Measurements from ENCODE around the gene FJX1. TPM values are rescaled to one million over a fixed set of nuclear protein-coding genes. Genes with fewer than 3 reads are reported as not detected.

Gene FJX1
- polyA plus RNA-seq, 3 donors = 0.05 TPM; not detected in 2

DNA sequence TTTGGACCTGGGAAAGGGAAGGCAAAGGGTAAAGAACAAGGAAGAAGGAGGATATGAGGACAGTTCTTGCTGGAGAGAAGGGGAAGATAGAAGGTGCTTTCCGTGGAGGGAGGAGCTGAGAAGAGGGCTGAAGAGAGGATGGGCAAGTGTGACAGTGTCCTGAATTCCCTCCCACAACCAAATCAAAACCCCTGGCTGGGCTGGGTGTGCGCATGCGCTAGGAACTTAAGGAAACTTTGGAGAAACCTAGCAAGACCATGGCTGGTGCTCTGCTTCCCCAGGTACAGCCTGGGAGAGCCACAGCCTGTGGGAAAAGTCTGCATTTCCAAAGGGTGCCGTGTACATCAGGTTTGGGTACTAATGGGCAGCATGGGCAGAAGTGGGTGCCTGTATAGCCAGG, 29.0 kb upstream of the FJX1 start:
- H3K4me2 ChIP-seq (replicated peaks; ENCODE audit: extremely low read depth, low read length, poor library complexity, severe bottlenecking) = no peak overlapping the region
- peaks cover 4% of the 10 kb centered on the region for H3K4me1 Mint-ChIP-seq
- WGBS (ENCODE audit: insufficient coverage) = 100% methylated on average over 1 of the region's 4 CpGs
- no peak overlapping the region for H3K4me3 ChIP-seq (replicated peaks in 1 of 3; ENCODE audit: low read depth in 2 of 3, low read length in 3 of 3)
- TF ChIP-seq, protein P1, sequence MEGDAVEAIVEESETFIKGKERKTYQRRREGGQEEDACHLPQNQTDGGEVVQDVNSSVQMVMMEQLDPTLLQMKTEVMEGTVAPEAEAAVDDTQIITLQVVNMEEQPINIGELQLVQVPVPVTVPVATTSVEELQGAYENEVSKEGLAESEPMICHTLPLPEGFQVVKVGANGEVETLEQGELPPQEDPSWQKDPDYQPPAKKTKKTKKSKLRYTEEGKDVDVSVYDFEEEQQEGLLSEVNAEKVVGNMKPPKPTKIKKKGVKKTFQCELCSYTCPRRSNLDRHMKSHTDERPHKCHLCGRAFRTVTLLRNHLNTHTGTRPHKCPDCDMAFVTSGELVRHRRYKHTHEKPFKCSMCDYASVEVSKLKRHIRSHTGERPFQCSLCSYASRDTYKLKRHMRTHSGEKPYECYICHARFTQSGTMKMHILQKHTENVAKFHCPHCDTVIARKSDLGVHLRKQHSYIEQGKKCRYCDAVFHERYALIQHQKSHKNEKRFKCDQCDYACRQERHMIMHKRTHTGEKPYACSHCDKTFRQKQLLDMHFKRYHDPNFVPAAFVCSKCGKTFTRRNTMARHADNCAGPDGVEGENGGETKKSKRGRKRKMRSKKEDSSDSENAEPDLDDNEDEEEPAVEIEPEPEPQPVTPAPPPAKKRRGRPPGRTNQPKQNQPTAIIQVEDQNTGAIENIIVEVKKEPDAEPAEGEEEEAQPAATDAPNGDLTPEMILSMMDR (IDR thresholded peaks at IDR 0.05) = no peak
- no peaks in the 10 kb centered on the region for H3K79me2 ChIP-seq (ENCODE audit: insufficient read depth, low read length)
- H3K9ac ChIP-seq (ENCODE audit: insufficient read depth, low read length, poor library complexity, severe bottlenecking) = no peak overlapping the region
- peaks cover 9 to 24% (median 23%) of the 10 kb centered on the region in 3 donors for H3K27me3 Mint-ChIP-seq (ENCODE audit: low read depth in 3 of 3)
- intact Hi-C loops (cut with micrococcal nuclease) = loop anchor here in 1 of 2 donors (10.0 kb wide), 1 partner anchor 64 kb away; the partner anchor contains the start of gene PAMR1
- no peaks in the 10 kb centered on the region for H3K9me3 ChIP-seq (replicated peaks in 1 of 2; ENCODE audit: control insufficient read depth in 1 of 2, insufficient read depth in 1 of 2, low read length in 2 of 2)
- H3K27me3 ChIP-seq (ENCODE audit: control insufficient read depth in 2 of 2, insufficient read depth in 2 of 2, low read length in 2 of 2) = peaks cover 17 to 21% of the 10 kb centered on the region in 2 donors
- no peak overlapping the region for H3K4me3 Mint-ChIP-seq
- H3K4me1 ChIP-seq (ENCODE audit: control insufficient read depth in 1 of 2, insufficient read depth in 2 of 2, low read length in 2 of 2) = no peaks in the 10 kb centered on the region
- no peaks in the 10 kb centered on the region for H3K36me3 ChIP-seq (replicated peaks in 1 of 2; ENCODE audit: control insufficient read depth in 1 of 2, insufficient read depth in 2 of 2, low read length in 2 of 2)
- DNase-seq = no peak
- no peak overlapping the region for H3K27ac Mint-ChIP-seq
- no peaks in the 10 kb centered on the region for H4K20me1 ChIP-seq (ENCODE audit: insufficient read depth, low read length)
- H2AFZ ChIP-seq (ENCODE audit: insufficient read depth, low read depth, low read length, poor library complexity, severe bottlenecking) = no peak overlapping the region
- no peak overlapping the region for H3K27ac ChIP-seq (ENCODE audit: low read depth in 1 of 2, low read length in 2 of 2)
- H3K36me3 Mint-ChIP-seq = no peaks in the 10 kb centered on the region
- peaks cover 0 to 5% (median 0%) of the 10 kb centered on the region in 7 donors for H3K9me3 Mint-ChIP-seq

GRCh38 chr11:35590412-35590811, 27.8 kb upstream of the FJX1 start:
- Mint-ChIP-seq H3K4me3 (no peak overlapping the region), H3K4me1 (no peaks in the 10 kb centered on the region), H3K27me3 (ENCODE audit: low read depth in 3 of 3) (peaks cover 9 to 23% (median 19%) of the 10 kb centered on the region in 3 donors), H3K36me3 (no peaks in the 10 kb centered on the region), H3K27ac (no peak overlapping the region), H3K9me3 (peaks cover 0 to 5% (median 0%) of the 10 kb centered on the region in 7 donors)
- Histone ChIP-seq H3K4me1 (ENCODE audit: control insufficient read depth in 1 of 2, insufficient read depth in 2 of 2, low read length in 2 of 2) (no peaks in the 10 kb centered on the region), H2AFZ (ENCODE audit: insufficient read depth, low read depth, low read length, poor library complexity, severe bottlenecking) (no peak overlapping the region), H3K36me3 (replicated peaks in 1 of 2; ENCODE audit: control insufficient read depth in 1 of 2, insufficient read depth in 2 of 2, low read length in 2 of 2) (no peaks in the 10 kb centered on the region), H3K27me3 (ENCODE audit: control insufficient read depth in 2 of 2, insufficient read depth in 2 of 2, low read length in 2 of 2) (peaks cover 16 to 19% of the 10 kb centered on the region in 2 donors), H3K4me3 (replicated peaks in 1 of 3; ENCODE audit: low read depth in 2 of 3, low read length in 3 of 3) (no peak overlapping the region), H3K9me3 (replicated peaks in 1 of 2; ENCODE audit: control insufficient read depth in 1 of 2, insufficient read depth in 1 of 2, low read length in 2 of 2) (no peaks in the 10 kb centered on the region), H3K79me2 (ENCODE audit: insufficient read depth, low read length) (no peaks in the 10 kb centered on the region), H3K9ac (ENCODE audit: insufficient read depth, low read length, poor library complexity, severe bottlenecking) (no peak overlapping the region), H3K27ac (ENCODE audit: low read depth in 1 of 2, low read length in 2 of 2) (no peak overlapping the region), H3K4me2 (replicated peaks; ENCODE audit: extremely low read depth, low read length, poor library complexity, severe bottlenecking) (no peak overlapping the region), H4K20me1 (ENCODE audit: insufficient read depth, low read length) (no peaks in the 10 kb centered on the region)
- no peak for DNase-seq
- TF ChIP-seq, protein P1 (IDR thresholded peaks at IDR 0.05) = no peak
- intact Hi-C loops (cut with micrococcal nuclease) = no loop called here

Data from CD14-positive monocyte (primary cell).